Neural progenitor cell (in vitro differentiated cells): ENCODE results near the gene AGPAT4. TPM values are rescaled to one million over a fixed set of nuclear protein-coding genes. Genes with fewer than 3 reads are reported as not detected.

ENCODE experiments used
- DNase-seq: peaks from one replicate; pipeline ENCODE4 v3.0.0-alpha.2; 2016; ENCODE audit warnings: low spot score
- H2AFZ ChIP-seq: fragments of 200-600 bp; sonication (generic); replicated peaks from 2 replicates; pipeline ENCODE4 v1.6.1; 2016; ENCODE audit warnings: antibody characterized with exemption
- H3F3A ChIP-seq: fragments of 200-600 bp; sonication (generic); 2 replicates; pipeline ENCODE4 v1.6.1; 2016; ENCODE audit warnings: antibody characterized with exemption, low read depth
- H3K27ac ChIP-seq: fragments of 200-600 bp; sonication (generic); 2 replicates; pipeline ENCODE4 v1.5.1; 2016; ENCODE audit warnings: mild to moderate bottlenecking
- H3K27me3 ChIP-seq: fragments of 200-600 bp; sonication (generic); 2 replicates; pipeline ENCODE4 v1.6.1; 2016; ENCODE audit warnings: mild to moderate bottlenecking, moderate library complexity
- H3K36me3 ChIP-seq: fragments of 200-600 bp; sonication (generic); 2 replicates; pipeline ENCODE4 v1.5.1; 2016
- H3K4me1 ChIP-seq: fragments of 200-600 bp; sonication (generic); 2 replicates; pipeline ENCODE4 v1.6.1; 2016; ENCODE audit warnings: mixed run types
- H3K4me2 ChIP-seq: fragments of 200-600 bp; sonication (generic); 2 replicates; pipeline ENCODE4 v1.6.1; 2016
- H3K4me3 ChIP-seq: fragments of 200-600 bp; sonication (generic); 2 replicates; pipeline ENCODE4 v1.5.1; 2016
- H3K79me2 ChIP-seq: fragments of 200-600 bp; sonication (generic); 2 replicates; pipeline ENCODE4 v1.6.1; 2016; ENCODE audit warnings: low read depth
- H3K9ac ChIP-seq: fragments of 200-600 bp; sonication (generic); 2 replicates; pipeline ENCODE4 v1.6.1; 2016
- H3K9me3 ChIP-seq: fragments of 200-600 bp; sonication (generic); 2 replicates; pipeline ENCODE4 v1.5.1; 2016; ENCODE audit warnings: low read depth
- H4K20me1 ChIP-seq: fragments of 200-600 bp; sonication (generic); 2 replicates; pipeline ENCODE4 v1.6.1; 2016; ENCODE audit warnings: low read depth
- H3K27ac Mint-ChIP-seq: 3 replicates; pipeline ENCODE4 v1.8.0; 2021; ENCODE audit warnings: mixed read lengths
- H3K27me3 Mint-ChIP-seq: 2 replicates; pipeline ENCODE4 v1.8.0; 2022; ENCODE audit warnings: low read depth, mild to moderate bottlenecking, inconsistent platforms, moderate library complexity, mixed read lengths; ENCODE audit not compliant: insufficient read depth
- H3K36me3 Mint-ChIP-seq: 3 replicates; pipeline ENCODE4 v1.8.0; 2021; ENCODE audit warnings: mixed read lengths
- H3K4me1 Mint-ChIP-seq: 3 replicates; pipeline ENCODE4 v1.8.0; 2021; ENCODE audit warnings: mixed read lengths
- H3K4me3 Mint-ChIP-seq: 3 replicates; pipeline ENCODE4 v1.8.0; 2021; ENCODE audit warnings: mild to moderate bottlenecking, moderate library complexity, mixed read lengths
- H3K9me3 Mint-ChIP-seq: 3 replicates; pipeline ENCODE4 v1.8.0; 2020; ENCODE audit warnings: mixed read lengths
- EZH2 ChIP-seq: fragments of 200-600 bp; sonication (generic); IDR thresholded peaks from 2 replicates; pipeline ENCODE4 v1.6.1; 2017; ENCODE audit warnings: antibody characterized with exemption, mild to moderate bottlenecking, moderate library complexity
- EZH2phosphoT487 ChIP-seq: fragments of 200-600 bp; sonication (generic); IDR thresholded peaks from 2 replicates; pipeline ENCODE4 v1.6.1; 2017; ENCODE audit warnings: antibody characterized with exemption
- total RNA-seq: library from RNA; depleted of rRNA; stranded (reverse); fragments of >200 nt; gene quantifications from 2 replicates; pipeline ENCODE4 v1.2.3, GENCODE V29; 2015; ENCODE audit warnings: low replicate concordance
- TF ChIP-seq, protein P1 (sequence below): fragments of 200-600 bp; sonication (generic); IDR thresholded peaks from 2 replicates; pipeline ENCODE4 v1.5.1; 2017; ENCODE audit warnings: antibody characterized with exemption, mild to moderate bottlenecking

AGPAT4 gene
- total RNA-seq, 1 donor from 2014 or later = 30.5 TPM

DNA sequence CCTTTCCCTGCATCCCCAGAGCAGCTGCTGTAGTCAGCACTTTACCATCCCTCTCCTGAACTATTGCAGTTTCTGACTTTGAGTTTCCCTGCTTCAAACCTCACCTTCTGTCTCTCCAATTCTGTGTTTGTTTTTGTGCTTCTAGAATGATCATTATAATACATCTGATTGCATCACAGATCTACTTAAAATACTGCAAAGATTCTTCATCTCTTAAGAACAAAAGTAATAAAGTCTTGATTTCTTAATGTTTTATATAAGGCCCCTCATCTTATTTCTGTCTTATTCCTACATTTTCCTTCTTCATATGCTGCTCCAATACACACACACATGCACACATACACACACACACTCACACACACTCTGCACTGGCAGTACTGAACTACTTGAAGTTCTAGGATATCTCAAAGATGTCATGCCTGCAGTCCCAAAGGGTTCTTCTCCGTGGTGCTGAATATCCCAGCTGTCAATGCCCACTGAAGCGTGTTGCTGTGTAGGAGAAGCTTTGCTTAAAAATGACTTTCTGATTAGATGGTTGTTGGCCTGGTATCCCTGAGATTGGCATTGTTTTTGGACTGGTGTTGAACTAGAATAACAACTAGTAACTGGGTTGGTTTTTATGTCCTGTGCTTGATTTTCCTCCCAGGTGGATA is 185.1 kb downstream of the AGPAT4 start:
- DNase-seq = peak; percentile 8
- no peaks in the 10 kb centered on the region for H3K79me2 ChIP-seq
- Mint-ChIP-seq H3K4me1 (no peaks in the 10 kb centered on the region), H3K36me3 (peaks cover 33% of the 10 kb centered on the region), H3K27ac (no peak overlapping the region), H3K4me3 (no peak overlapping the region), H3K27me3 (no peaks in the 10 kb centered on the region), H3K9me3 (no peaks in the 10 kb centered on the region)
- H2AFZ ChIP-seq = no peak overlapping the region
- no peaks in the 10 kb centered on the region for H3K4me1 ChIP-seq
- no peaks in the 10 kb centered on the region for H3K27me3 ChIP-seq
- H3K27ac ChIP-seq = no peak overlapping the region
- H3K9ac ChIP-seq = no peak overlapping the region
- no peaks in the 10 kb centered on the region for H3K9me3 ChIP-seq
- H3K36me3 ChIP-seq = peaks cover 14% of the 10 kb centered on the region
- no peaks in the 10 kb centered on the region for H3F3A ChIP-seq
- no peak overlapping the region for H3K4me3 ChIP-seq
- H3K4me2 ChIP-seq = no peak overlapping the region
- H4K20me1 ChIP-seq = no peaks in the 10 kb centered on the region
- TF ChIP-seq EZH2phosphoT487 (no peak), EZH2 (no peak)
- TF ChIP-seq, protein P1, sequence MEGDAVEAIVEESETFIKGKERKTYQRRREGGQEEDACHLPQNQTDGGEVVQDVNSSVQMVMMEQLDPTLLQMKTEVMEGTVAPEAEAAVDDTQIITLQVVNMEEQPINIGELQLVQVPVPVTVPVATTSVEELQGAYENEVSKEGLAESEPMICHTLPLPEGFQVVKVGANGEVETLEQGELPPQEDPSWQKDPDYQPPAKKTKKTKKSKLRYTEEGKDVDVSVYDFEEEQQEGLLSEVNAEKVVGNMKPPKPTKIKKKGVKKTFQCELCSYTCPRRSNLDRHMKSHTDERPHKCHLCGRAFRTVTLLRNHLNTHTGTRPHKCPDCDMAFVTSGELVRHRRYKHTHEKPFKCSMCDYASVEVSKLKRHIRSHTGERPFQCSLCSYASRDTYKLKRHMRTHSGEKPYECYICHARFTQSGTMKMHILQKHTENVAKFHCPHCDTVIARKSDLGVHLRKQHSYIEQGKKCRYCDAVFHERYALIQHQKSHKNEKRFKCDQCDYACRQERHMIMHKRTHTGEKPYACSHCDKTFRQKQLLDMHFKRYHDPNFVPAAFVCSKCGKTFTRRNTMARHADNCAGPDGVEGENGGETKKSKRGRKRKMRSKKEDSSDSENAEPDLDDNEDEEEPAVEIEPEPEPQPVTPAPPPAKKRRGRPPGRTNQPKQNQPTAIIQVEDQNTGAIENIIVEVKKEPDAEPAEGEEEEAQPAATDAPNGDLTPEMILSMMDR = no peak

DNA sequence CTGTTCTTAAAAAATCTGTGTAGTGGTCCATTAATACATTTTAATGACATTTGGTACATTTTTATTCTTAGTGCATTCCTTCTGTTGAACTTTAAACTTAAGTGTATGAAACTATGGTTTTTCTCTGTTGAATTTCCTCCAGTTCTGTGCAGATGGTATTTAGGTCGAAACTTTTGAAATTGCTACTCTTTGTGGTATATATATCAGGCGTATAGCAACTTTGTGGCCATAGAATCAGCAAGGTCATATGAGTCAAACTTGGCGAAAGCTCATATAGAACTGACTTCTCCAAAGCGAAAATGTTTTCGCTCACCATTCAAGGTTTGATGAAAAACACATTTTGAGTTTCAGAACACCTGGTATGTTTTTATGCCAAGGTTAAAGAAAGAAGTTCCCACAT is 188.6 kb downstream of the AGPAT4 start:
- Histone ChIP-seq H3K36me3 (peaks cover 14% of the 10 kb centered on the region), H3K27ac (no peak overlapping the region)

DNA sequence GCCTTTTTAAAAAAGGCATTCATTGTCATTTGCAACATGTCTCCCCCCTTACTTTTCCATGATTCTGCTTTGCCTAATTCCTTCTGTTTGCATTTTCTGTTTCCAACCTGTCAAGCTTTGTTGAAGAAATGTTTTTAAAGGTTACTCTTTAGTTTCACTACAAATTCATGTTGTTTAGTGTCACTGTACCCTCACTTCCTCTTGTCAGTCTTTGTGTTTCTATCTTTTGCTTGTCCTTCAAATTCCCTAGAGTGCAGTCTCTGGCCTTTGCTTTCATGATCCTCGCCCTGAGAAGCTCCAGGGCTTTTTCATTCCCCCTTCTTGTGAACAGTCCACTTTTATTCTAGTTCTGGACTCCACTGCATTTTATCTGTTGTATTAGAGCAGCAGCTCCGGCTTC is 191.6 kb downstream of the AGPAT4 start:
- H3K4me3 ChIP-seq = no peak overlapping the region
- no peak overlapping the region for H3K4me2 ChIP-seq
- H3F3A ChIP-seq = no peaks in the 10 kb centered on the region
- Mint-ChIP-seq H3K27me3 (no peaks in the 10 kb centered on the region), H3K36me3 (peaks cover 25% of the 10 kb centered on the region), H3K4me1 (no peaks in the 10 kb centered on the region), H3K9me3 (no peaks in the 10 kb centered on the region), H3K4me3 (no peak overlapping the region), H3K27ac (no peak overlapping the region)
- no peaks in the 10 kb centered on the region for H3K4me1 ChIP-seq
- TF ChIP-seq, protein P1 = no peak
- no peak for TF ChIP-seq EZH2phosphoT487
- peaks cover 10% of the 10 kb centered on the region for H3K36me3 ChIP-seq
- H2AFZ ChIP-seq = no peak overlapping the region
- no peak overlapping the region for H3K27ac ChIP-seq
- no peaks in the 10 kb centered on the region for H3K79me2 ChIP-seq
- H3K9ac ChIP-seq = no peak overlapping the region
- H3K9me3 ChIP-seq = no peaks in the 10 kb centered on the region
- no peak for DNase-seq
- no peaks in the 10 kb centered on the region for H4K20me1 ChIP-seq
- H3K27me3 ChIP-seq = no peaks in the 10 kb centered on the region

More for the DNA sequence above, 188.6 kb downstream of the AGPAT4 start:
- Histone ChIP-seq H3K9ac (no peak overlapping the region), H3K4me1 (no peaks in the 10 kb centered on the region), H2AFZ (no peak overlapping the region), H3K27me3 (no peaks in the 10 kb centered on the region), H3K9me3 (no peaks in the 10 kb centered on the region), H4K20me1 (no peaks in the 10 kb centered on the region), H3K4me2 (no peak overlapping the region), H3K4me3 (no peak overlapping the region), H3K79me2 (no peaks in the 10 kb centered on the region), H3F3A (no peaks in the 10 kb centered on the region)
- DNase-seq = no peak
- Mint-ChIP-seq H3K27ac (no peak overlapping the region), H3K27me3 (no peaks in the 10 kb centered on the region), H3K9me3 (no peaks in the 10 kb centered on the region), H3K4me1 (no peaks in the 10 kb centered on the region), H3K4me3 (no peak overlapping the region), H3K36me3 (peaks cover 28% of the 10 kb centered on the region)
- TF ChIP-seq EZH2 = no peak
- TF ChIP-seq, protein P1 = no peak
- TF ChIP-seq EZH2phosphoT487 = no peak
